Erythroblast (primary cell): Measurements from ENCODE around the gene MAG.

ENCODE experiments used
- DNase-seq, 2 experiments: peaks; one replicate each; lab custom pipeline; 2025; lab: John Stamatoyannopoulos, UW
- GATA1 ChIP-seq: IDR thresholded peaks from 2 replicates; pipeline ENCODE4 v1.6.1; 2011; ENCODE audit warnings: low read depth, mild to moderate bottlenecking, control low read depth, low read length, moderate library complexity
- POLR2A ChIP-seq: IDR thresholded peaks from 2 replicates; pipeline ENCODE4 v1.6.1; 2011; ENCODE audit warnings: mild to moderate bottlenecking, low read length

The MAG gene

GRCh38 chr19:35291916-35292315, at the start of gene MAG:
Gene MAG, plus strand, starts transcription at chr19:35292161. Its CDS starts 3,248 bp downstream, at chr19:35295409.
- TF ChIP-seq GATA1 (no peak), POLR2A (no peak)
- no peak for DNase-seq

GRCh38 chr19:35246466-35247092, 45.4 kb upstream of the MAG start:
- no peak for DNase-seq
- no peak for TF ChIP-seq POLR2A
- TF ChIP-seq GATA1 = no peak

GRCh38 chr19:35247526-35248309, 44.2 kb upstream of the MAG start:
- no peak for TF ChIP-seq GATA1
- no peak for TF ChIP-seq POLR2A
- DNase-seq = no peak

GRCh38 chr19:35248310-35249145, 43.4 kb upstream of the MAG start, which contains the start of gene LSR:
Gene LSR, plus strand, starts transcription at chr19:35249002. Its CDS starts 21 bp downstream, at chr19:35249023.
- DNase-seq = no peak
- TF ChIP-seq POLR2A (no peak), GATA1 (no peak)

- no peak for DNase-seq
- TF ChIP-seq GATA1 (no peak), POLR2A (no peak)
Measured at GRCh38 chr19:35249146-35249847, 42.7 kb upstream of the MAG start.

GRCh38 chr19:35249848-35250711, 41.9 kb upstream of the MAG start:
- TF ChIP-seq POLR2A = no peak
- TF ChIP-seq GATA1 = no peak

GRCh38 chr19:35251456-35251855, 40.5 kb upstream of the MAG start:
- no peak for DNase-seq
- no peak for TF ChIP-seq POLR2A
- TF ChIP-seq GATA1 = no peak

More at GRCh38 chr19:35249848-35250711, 41.9 kb upstream of the MAG start:
- DNase-seq = no peak

GRCh38 chr19:35253316-35254286, 38.4 kb upstream of the MAG start:
- no peak for DNase-seq
- TF ChIP-seq POLR2A = no peak
- TF ChIP-seq GATA1 = no peak

- TF ChIP-seq POLR2A = no peak
- TF ChIP-seq GATA1 = no peak
- no peak for DNase-seq
Measured at GRCh38 chr19:35254341-35255297, 37.3 kb upstream of the MAG start.

GRCh38 chr19:35256566-35256965, 35.4 kb upstream of the MAG start:
- no peak for DNase-seq
- TF ChIP-seq POLR2A = no peak
- no peak for TF ChIP-seq GATA1

GRCh38 chr19:35257113-35257461, 34.9 kb upstream of the MAG start:
- DNase-seq = no peak
- TF ChIP-seq POLR2A = no peak
- TF ChIP-seq GATA1 = no peak
